Body of pancreas (tissue), 4 donors: ENCODE results near the gene ZNHIT6. TPM values are rescaled to one million over a fixed set of nuclear protein-coding genes. Genes with fewer than 3 reads are reported as not detected.

Experiments
- ATAC-seq: fragments of 150-250 bp; one replicate; pipeline ENCODE4 v1.9.1; 2016
- DNase-seq, 4 donors: peaks; one replicate each; pipeline ENCODE4 v3.0.0-alpha.2; 2019
- H3K27ac ChIP-seq, 4 donors: fragments of 200-600 bp; sonication (generic); 1 replicate in 3 of 4; 2 replicates in 1 of 4; pipeline versions ENCODE4 v1.5.1 to v1.6.1; 2016 to 2019; ENCODE audit warnings: mild to moderate bottlenecking in 1 of 4, mixed read lengths in 1 of 4, moderate library complexity in 1 of 4
- H3K27me3 ChIP-seq, 2 donors: fragments of 200-600 bp; sonication (generic); one replicate each; pipeline ENCODE4 v1.6.0; 2016; ENCODE audit warnings: mild to moderate bottlenecking in 1 of 2
- H3K36me3 ChIP-seq, 2 donors: fragments of 200-600 bp; sonication (generic); replicated peaks in 1 of 2; 2 replicates each; pipeline ENCODE4 v1.5.1; 2016; ENCODE audit warnings: low read depth in 2 of 2; ENCODE audit not compliant: insufficient read depth in 1 of 2
- H3K4me1 ChIP-seq: fragments of 200-600 bp; sonication (generic); one replicate; pipeline ENCODE4 v1.6.0; 2016
- H3K4me3 ChIP-seq, 2 donors: fragments of 200-600 bp; sonication (generic); 1 replicate in 1 of 2; 2 replicates in 1 of 2; pipeline ENCODE4 v1.5.1; 2016 to 2019
- H3K9me3 ChIP-seq, 3 donors: fragments of 200-600 bp; sonication (generic); 1 replicate in 2 of 3; 2 replicates in 1 of 3; pipeline ENCODE4 v1.5.1; 2016
- CTCF ChIP-seq, 7 experiments: fragments of 450-650 bp in 4 of 7; fragments of 200-600 bp in 3 of 7; sonication (generic) in 3 of 7; IDR thresholded peaks; one replicate each; pipeline ENCODE4 v1.5.1; 2016 to 2019; ENCODE audit warnings: antibody characterized with exemption in 7 of 7
- POLR2A ChIP-seq, 3 donors: fragments of 450-650 bp; IDR thresholded peaks; one replicate each; pipeline ENCODE4 v1.6.1; 2016; ENCODE audit warnings: antibody characterized with exemption in 3 of 3, mild to moderate bottlenecking in 2 of 3
- WGBS, 2 donors: methylation state at CpG; one replicate each; pipeline ENCODE4 v1.1.5; 2017; 5-methylcytosine and 5-hydroxymethylcytosine counted together
- intact Hi-C: fragments of 100-400 bp; cut with DNase I; formaldehyde crosslinking; loops from one replicate; pipeline ENCODE4 v1.15.1; 2023
- total RNA-seq, 2 donors: library from RNA; depleted of rRNA; stranded (reverse); fragments of >200 nt; gene quantifications; one replicate each; pipeline ENCODE4 v1.1.0, GENCODE V29; 2016

ZNHIT6 gene
- total RNA-seq, 2 donors from 2014 or later, result 4.9 to 6.5 TPM

- Histone ChIP-seq H3K36me3 (no peaks in the 10 kb centered on the region), H3K9me3 (no peaks in the 10 kb centered on the region), H3K27ac (peak overlapping the region in 3 of 4 donors; percentile 87 to 91 (median 88)), H3K4me1 (peaks cover 17% of the 10 kb centered on the region), H3K27me3 (no peaks in the 10 kb centered on the region), H3K4me3 (peak overlapping the region; percentile 47 to 63)
- intact Hi-C loops, result no loop called here
- TF ChIP-seq POLR2A (IDR thresholded peaks at IDR 0.05), result no peak
- TF ChIP-seq CTCF (IDR thresholded peaks at IDR 0.05), result no peak
- ATAC-seq (no peak), DNase-seq (no peak)
- 16 to 17% methylated on average over 13 of the region's 13 CpGs for WGBS, 2 donors
These were observed 805 bp downstream of the ZNHIT6 start for GRCh38 chr1:85707267-85707989.

- ATAC-seq (no peak), DNase-seq (no peak)
- Histone ChIP-seq H3K27ac (no peak overlapping the region), H3K4me3 (no peak overlapping the region), H3K9me3 (no peaks in the 10 kb centered on the region), H3K27me3 (no peaks in the 10 kb centered on the region), H3K4me1 (peaks cover 17% of the 10 kb centered on the region), H3K36me3 (peaks cover 0 to 2% of the 10 kb centered on the region in 2 donors)
- intact Hi-C loops, result no loop called here
- 86 to 94% methylated on average over 3 of the region's 3 CpGs for WGBS, 2 donors
- TF ChIP-seq POLR2A (IDR thresholded peaks at IDR 0.05), result no peak
These were observed 2.3 kb downstream of the ZNHIT6 start for GRCh38 chr1:85705940-85706339.

GRCh38 chr1:85700422-85700821, 7.8 kb downstream of the ZNHIT6 start:
- Histone ChIP-seq H3K4me1 (peaks cover 9% of the 10 kb centered on the region), H3K27me3 (no peaks in the 10 kb centered on the region), H3K36me3 (peaks cover 0 to 5% of the 10 kb centered on the region in 2 donors), H3K9me3 (no peaks in the 10 kb centered on the region), H3K4me3 (no peak overlapping the region), H3K27ac (no peak overlapping the region)
- TF ChIP-seq POLR2A (IDR thresholded peaks at IDR 0.05) (no peak), CTCF (IDR thresholded peaks at IDR 0.05) (no peak)
- intact Hi-C loops, result no loop called here
- no peak for ATAC-seq
- WGBS, 2 donors, result 92 to 95% methylated on average over 4 of the region's 4 CpGs
- DNase-seq, result no peak

GRCh38 chr1:85697895-85698294, 10.3 kb downstream of the ZNHIT6 start:
- Histone ChIP-seq H3K27me3 (no peaks in the 10 kb centered on the region), H3K36me3 (peaks cover 0 to 5% of the 10 kb centered on the region in 2 donors), H3K4me1 (peaks cover 9% of the 10 kb centered on the region), H3K4me3 (no peak overlapping the region), H3K9me3 (no peaks in the 10 kb centered on the region), H3K27ac (no peak overlapping the region)
- intact Hi-C loops, result no loop called here
- no peak for TF ChIP-seq POLR2A (IDR thresholded peaks at IDR 0.05)
- ATAC-seq (no peak), DNase-seq (no peak)

GRCh38 chr1:85692730-85693314, 15.4 kb downstream of the ZNHIT6 start:
- Histone ChIP-seq H3K4me1 (peaks cover 2% of the 10 kb centered on the region), H3K4me3 (no peak overlapping the region), H3K9me3 (no peaks in the 10 kb centered on the region), H3K27me3 (no peaks in the 10 kb centered on the region), H3K27ac (no peak overlapping the region), H3K36me3 (no peaks in the 10 kb centered on the region)
- intact Hi-C loops, result no loop called here
- no peak for DNase-seq
- WGBS, 2 donors, result 18 to 22% methylated on average over 1 of the region's 1 CpG
- ATAC-seq, result no peak
- no peak for TF ChIP-seq POLR2A (IDR thresholded peaks at IDR 0.05)
- TF ChIP-seq CTCF (IDR thresholded peaks at IDR 0.05), result peak in 6 of 7 experiments; percentile 22 to 51 (median 48)
